HEK293T (cell line): ENCODE measurements around the gene TAF1C.
"Not testable (repeated sequence)": the region's sequence is repeated elsewhere in the genome, so short reads cannot be mapped to it uniquely, and the experiment has no call there.

Experiments used
- CTCF ChIA-PET: fragments of 350-600 bp; formaldehyde crosslinking; extraction: SDS; loops from one replicate; lab custom pipeline; 2021; ENCODE audit warnings: antibody characterized with exemption, inconsistent platforms; lab: Yijun Ruan, JAX
- POLR2A ChIA-PET: fragments of 350-600 bp; formaldehyde crosslinking; extraction: SDS; loops from one replicate; lab custom pipeline; 2020; ENCODE audit warnings: antibody characterized with exemption, inconsistent platforms; lab: Yijun Ruan, JAX
- DNase-seq: peaks from one replicate; pipeline ENCODE4 v3.0.0; 2012; ENCODE audit warnings: mixed read lengths; ENCODE audit errors: extremely low spot score
- ARNT ChIP-seq: fragments of 450-650 bp; IDR thresholded peaks from 2 replicates; pipeline ENCODE4 v1.6.1; 2017; ENCODE audit warnings: mild to moderate bottlenecking
- BHLHE40 ChIP-seq: fragments of 450-650 bp; IDR thresholded peaks from 2 replicates; pipeline ENCODE4 v1.6.1; 2016; ENCODE audit warnings: mild to moderate bottlenecking, moderate library complexity, borderline replicate concordance
- CTBP1 ChIP-seq: fragments of 450-650 bp; IDR thresholded peaks from 2 replicates; pipeline ENCODE4 v1.6.1; 2016; ENCODE audit warnings: borderline replicate concordance
- ELF4 ChIP-seq: fragments of 450-650 bp; IDR thresholded peaks from 2 replicates; pipeline ENCODE4 v1.6.1; 2017; ENCODE audit warnings: antibody characterized with exemption
- FOXA1 ChIP-seq: fragments of 450-650 bp; IDR thresholded peaks from 2 replicates; pipeline ENCODE4 v1.6.1; 2016; ENCODE audit warnings: mild to moderate bottlenecking
- FOXK2 ChIP-seq: fragments of 450-650 bp; IDR thresholded peaks from 2 replicates; pipeline ENCODE4 v1.6.1; 2016; ENCODE audit warnings: mild to moderate bottlenecking
- FOXM1 ChIP-seq: fragments of 450-650 bp; IDR thresholded peaks from 2 replicates; pipeline ENCODE4 v1.6.1; 2017; ENCODE audit warnings: mild to moderate bottlenecking, borderline replicate concordance
- HDGF ChIP-seq: fragments of 450-650 bp; IDR thresholded peaks from 2 replicates; pipeline ENCODE4 v1.6.1; 2017; ENCODE audit warnings: antibody characterized with exemption, borderline replicate concordance
- L3MBTL2 ChIP-seq: fragments of 450-650 bp; conservative IDR thresholded peaks from 2 replicates; pipeline ENCODE4 v1.6.1; 2016; ENCODE audit warnings: mild to moderate bottlenecking
- LEF1 ChIP-seq: fragments of 450-650 bp; IDR thresholded peaks from 2 replicates; pipeline ENCODE4 v1.6.1; 2017; ENCODE audit warnings: mild to moderate bottlenecking, borderline replicate concordance
- NFRKB ChIP-seq: fragments of 450-650 bp; IDR thresholded peaks from 2 replicates; pipeline ENCODE4 v1.6.1; 2016; ENCODE audit warnings: mild to moderate bottlenecking, moderate library complexity
- PKNOX1 ChIP-seq: fragments of 450-650 bp; IDR thresholded peaks from 2 replicates; pipeline ENCODE4 v1.6.1; 2016
- SP1 ChIP-seq: fragments of 450-650 bp; IDR thresholded peaks from 2 replicates; pipeline ENCODE4 v1.6.1; 2017
- SUZ12 ChIP-seq: fragments of 450-650 bp; IDR thresholded peaks from 2 replicates; pipeline ENCODE4 v1.6.1; 2016; ENCODE audit warnings: mild to moderate bottlenecking
- TARDBP ChIP-seq: fragments of 450-650 bp; IDR thresholded peaks from 2 replicates; pipeline ENCODE4 v1.6.1; 2016
- ZNF384 ChIP-seq: fragments of 450-650 bp; IDR thresholded peaks from 2 replicates; pipeline ENCODE4 v1.6.1; 2016

TAF1C gene

GRCh38 chr16:84223456-84223855 is 36.6 kb upstream of the TAF1C start:
- TF ChIP-seq PKNOX1 (no peak), HDGF (no peak), L3MBTL2 (no peak), SUZ12 (no peak), FOXM1 (no peak)
- CTCF ChIA-PET = interaction anchor here (0.6 kb wide), 2 partner anchors 107 to 158 kb away, joined by 3 to 5 read pairs; partner anchors contain the start of gene MBTPS1
- POLR2A ChIA-PET = no interaction called here
- DNase-seq = no peak

GRCh38 chr16:84220851-84221250 is 34.0 kb upstream of the TAF1C start:
- CTCF ChIA-PET = no interaction called here
- POLR2A ChIA-PET = no interaction called here
- TF ChIP-seq TARDBP (no peak), CTBP1 (no peak), PKNOX1 (no peak), L3MBTL2 (no peak), FOXA1 (no peak), FOXM1 (no peak), SP1 (no peak), HDGF (no peak), FOXK2 (no peak), LEF1 (no peak), BHLHE40 (no peak), ZNF384 (no peak), ARNT (no peak), SUZ12 (no peak), ELF4 (no peak), NFRKB (no peak)
- DNase-seq = no peak

GRCh38 chr16:84218956-84219355 is 32.1 kb upstream of the TAF1C start:
- no peak for TF ChIP-seq ZNF384
- TF ChIP-seq TARDBP = no peak
- no peak for TF ChIP-seq FOXK2
- TF ChIP-seq SP1 = no peak
- no peak for TF ChIP-seq LEF1
- no peak for TF ChIP-seq L3MBTL2
- no peak for TF ChIP-seq CTBP1
- TF ChIP-seq SUZ12 = no peak
- TF ChIP-seq BHLHE40 = no peak
- no peak for TF ChIP-seq FOXM1
- TF ChIP-seq ELF4 = no peak
- no peak for TF ChIP-seq FOXA1
- TF ChIP-seq HDGF = no peak
- TF ChIP-seq PKNOX1 = no peak
- TF ChIP-seq ARNT = no peak
- TF ChIP-seq NFRKB = no peak

GRCh38 chr16:84218176-84218823 is 31.4 kb upstream of the TAF1C start:
- ChIA-PET POLR2A (no interaction called here), CTCF (interaction anchor here (0.7 kb wide), 1 partner anchor 15 kb away, joined by 5 read pairs; no protein-coding TSS in a partner anchor)
- TF ChIP-seq FOXK2 (no peak), SP1 (no peak), HDGF (no peak)
- DNase-seq = no peak

More at GRCh38 chr16:84218956-84219355, 32.1 kb upstream of the TAF1C start:
- ChIA-PET CTCF (no interaction called here), POLR2A (no interaction called here)
- DNase-seq = no peak

GRCh38 chr16:84216144-84216543 is 29.3 kb upstream of the TAF1C start:
- DNase-seq, POLR2A ChIA-PET: not testable (repeated sequence)
- CTCF ChIA-PET = interaction anchor here (0.6 kb wide), 1 partner anchor 153 kb away, joined by 3 read pairs; no protein-coding TSS in a partner anchor

- no peak for DNase-seq
- ChIA-PET CTCF (interaction anchor here (0.6 kb wide), 1 partner anchor 153 kb away, joined by 3 read pairs; no protein-coding TSS in a partner anchor), POLR2A (no interaction called here)
- no peak for TF ChIP-seq ZNF384
- TF ChIP-seq PKNOX1 = no peak
- no peak for TF ChIP-seq NFRKB
- TF ChIP-seq LEF1 = no peak
- TF ChIP-seq FOXM1 = no peak
- no peak for TF ChIP-seq L3MBTL2
- TF ChIP-seq SP1 = no peak
- TF ChIP-seq CTBP1 = no peak
- TF ChIP-seq HDGF = no peak
- TF ChIP-seq ARNT = no peak
- TF ChIP-seq BHLHE40 = no peak
- no peak for TF ChIP-seq TARDBP
Observed at GRCh38 chr16:84215531-84215930, 28.7 kb upstream of the TAF1C start.
